Breast epithelium (tissue), 4 donors: Measurements from ENCODE around the gene GDA. TPM values are rescaled to one million over a fixed set of nuclear protein-coding genes. Genes with fewer than 3 reads are reported as not detected.

Experiments
- DNase-seq, 2 donors: peaks; one replicate each; pipeline ENCODE4 v3.0.0-alpha.2; 2019; ENCODE audit warnings: low spot score in 2 of 2
- H3K27ac ChIP-seq, 2 donors: fragments of 200-600 bp; sonication (generic) in 1 of 2; one replicate each; pipeline ENCODE4 v1.5.1; 2016 to 2019; ENCODE audit warnings: mild to moderate bottlenecking in 1 of 2
- H3K27me3 ChIP-seq, 2 donors: fragments of 200-600 bp; sonication (generic) in 1 of 2; one replicate each; pipeline versions ENCODE4 v1.5.1 to v1.6.0; 2017 to 2019; ENCODE audit warnings: control low read depth in 1 of 2, mild to moderate bottlenecking in 1 of 2
- H3K36me3 ChIP-seq: fragments of 200-600 bp; one replicate; pipeline ENCODE4 v1.5.1; 2019
- H3K4me1 ChIP-seq, 2 donors: fragments of 200-600 bp; sonication (generic); one replicate each; pipeline ENCODE4 v1.5.1; 2016 to 2019; ENCODE audit warnings: control low read depth in 1 of 2
- H3K4me3 ChIP-seq, 3 donors: fragments of 200-600 bp; sonication (generic); 1 replicate in 2 of 3; 2 replicates in 1 of 3; pipeline ENCODE4 v1.5.1; 2016 to 2019; ENCODE audit warnings: mild to moderate bottlenecking in 3 of 3, moderate library complexity in 2 of 3
- H3K9me3 ChIP-seq, 2 donors: fragments of 200-600 bp; sonication (generic) in 1 of 2; one replicate each; pipeline ENCODE4 v1.5.1; 2016 to 2019; ENCODE audit warnings: control low read depth in 1 of 2
- CTCF ChIP-seq, 3 donors: fragments of 450-650 bp; IDR thresholded peaks; one replicate each; pipeline ENCODE4 v1.5.1; 2016 to 2017; ENCODE audit warnings: antibody characterized with exemption in 3 of 3, mild to moderate bottlenecking in 3 of 3, moderate library complexity in 3 of 3
- POLR2A ChIP-seq: fragments of 450-650 bp; IDR thresholded peaks from one replicate; pipeline ENCODE4 v1.6.1; 2016; ENCODE audit warnings: antibody characterized with exemption, mild to moderate bottlenecking, moderate library complexity
- POLR2AphosphoS5 ChIP-seq, 3 donors: sonication (generic); formaldehyde crosslinking; IDR thresholded peaks; one replicate each; pipeline ENCODE4 v1.6.1; 2017; ENCODE audit warnings: antibody characterized with exemption in 3 of 3
- intact Hi-C: fragments of 100-400 bp; cut with DNase I; formaldehyde crosslinking; loops from one replicate; pipeline ENCODE4 v1.15.1; 2023; ENCODE audit warnings: low total_unique reads
- total RNA-seq, 3 donors: library from RNA; depleted of rRNA; stranded (reverse); fragments of >200 nt; gene quantifications; one replicate each; pipeline ENCODE4 v1.1.0, GENCODE V29; 2016

Gene GDA
- total RNA-seq, 3 donors from 2014 or later, result 1.3 to 3.0 TPM; not detected in 1

GRCh38 chr9:72132052-72132451, 17.2 kb upstream of the GDA start:
- H3K27me3 ChIP-seq, result no peaks in the 10 kb centered on the region
- H3K27ac ChIP-seq, result no peak overlapping the region
- no peaks in the 10 kb centered on the region for H3K36me3 ChIP-seq
- no peaks in the 10 kb centered on the region for H3K4me1 ChIP-seq
- intact Hi-C loops, result no loop called here
- no peak for TF ChIP-seq POLR2AphosphoS5 (IDR thresholded peaks at IDR 0.05)
- TF ChIP-seq CTCF (IDR thresholded peaks at IDR 0.05), result no peak
- TF ChIP-seq POLR2A, result no peak
- H3K9me3 ChIP-seq, result no peaks in the 10 kb centered on the region
- DNase-seq, result no peak
- no peak overlapping the region for H3K4me3 ChIP-seq

- Histone ChIP-seq H3K27ac (no peak overlapping the region), H3K4me1 (no peaks in the 10 kb centered on the region), H3K27me3 (no peaks in the 10 kb centered on the region), H3K36me3 (no peaks in the 10 kb centered on the region), H3K9me3 (no peaks in the 10 kb centered on the region), H3K4me3 (no peak overlapping the region)
- no peak for DNase-seq
- intact Hi-C loops, result no loop called here
- no peak for TF ChIP-seq CTCF (IDR thresholded peaks at IDR 0.05)
- no peak for TF ChIP-seq POLR2A
- TF ChIP-seq POLR2AphosphoS5 (IDR thresholded peaks at IDR 0.05), result no peak
Observed at GRCh38 chr9:72133365-72134035, 15.7 kb upstream of the GDA start.

GRCh38 chr9:72134801-72135200, 14.4 kb upstream of the GDA start:
- intact Hi-C loops, result no loop called here
- Histone ChIP-seq H3K27ac (no peak overlapping the region), H3K4me3 (no peak overlapping the region), H3K4me1 (no peaks in the 10 kb centered on the region), H3K27me3 (no peaks in the 10 kb centered on the region), H3K9me3 (no peaks in the 10 kb centered on the region), H3K36me3 (no peaks in the 10 kb centered on the region)
- no peak for DNase-seq
- TF ChIP-seq POLR2A (no peak), CTCF (IDR thresholded peaks at IDR 0.05) (no peak), POLR2AphosphoS5 (IDR thresholded peaks at IDR 0.05) (no peak)

- Histone ChIP-seq H3K9me3 (no peaks in the 10 kb centered on the region), H3K4me3 (no peak overlapping the region), H3K27me3 (no peaks in the 10 kb centered on the region), H3K27ac (no peak overlapping the region), H3K4me1 (no peaks in the 10 kb centered on the region), H3K36me3 (no peaks in the 10 kb centered on the region)
- TF ChIP-seq CTCF (IDR thresholded peaks at IDR 0.05), result no peak
- no peak for TF ChIP-seq POLR2AphosphoS5 (IDR thresholded peaks at IDR 0.05)
- no peak for TF ChIP-seq POLR2A
- no peak for DNase-seq
- intact Hi-C loops, result no loop called here
Observed at GRCh38 chr9:72137697-72138365, 11.4 kb upstream of the GDA start.

GRCh38 chr9:72139226-72139625, 10.0 kb upstream of the GDA start:
- H3K9me3 ChIP-seq, result no peaks in the 10 kb centered on the region
- H3K4me1 ChIP-seq, result no peaks in the 10 kb centered on the region
- H3K36me3 ChIP-seq, result no peaks in the 10 kb centered on the region
- DNase-seq, result no peak
- intact Hi-C loops, result no loop called here
- TF ChIP-seq POLR2AphosphoS5 (IDR thresholded peaks at IDR 0.05) (no peak), CTCF (IDR thresholded peaks at IDR 0.05) (no peak), POLR2A (no peak)
- no peak overlapping the region for H3K4me3 ChIP-seq
- peaks cover 0 to 3% of the 10 kb centered on the region in 2 donors for H3K27me3 ChIP-seq
- no peak overlapping the region for H3K27ac ChIP-seq
